Measurements from ENCODE around the gene RPL32. TPM values are rescaled to one million over a fixed set of nuclear protein-coding genes. Genes with fewer than 3 reads are reported as not detected.

Gene RPL32
- total and polyA plus RNA-seq, 2 donors (not counting 3 experiments of a cell fraction or from before 2014, with no cell fraction given) = 1,075 to 1,588 TPM

- POLR2A ChIA-PET = interaction anchor here (0.6 kb wide), 1 partner anchor 18 kb away, joined by 4 read pairs; no protein-coding TSS in a partner anchor
- CTCF ChIA-PET = interaction anchor here (1.8 to 3.0 kb wide), 5 partner anchors 9 to 69 kb away, joined by 4 to 30 read pairs (median 13); partner anchors contain the start of gene RPL32
- H3K4me2 ChIP-seq (ENCODE audit: insufficient read depth, low read length) = no peak overlapping the region
Observed at GRCh38 chr3:12808587-12808986, 32.8 kb downstream of the RPL32 start.

More at GRCh38 chr3:12808587-12808986, 32.8 kb downstream of the RPL32 start:
- H3K36me3 ChIP-seq (ENCODE audit: control insufficient read depth in 2 of 2, extremely low read depth in 1 of 2, insufficient read depth in 2 of 2, low read length in 2 of 2) = no peaks in the 10 kb centered on the region
- dilution Hi-C loops (cut with MboI; ENCODE audit: extremely low pct_ligation_motif_present, low sequenced_read_pairs) = no loop called here
- H3K27ac ChIP-seq (ENCODE audit: insufficient read depth, low read depth, low read length) = no peak overlapping the region
- no TSS peak for BruUV-seq (replicated peaks)
- H4K20me1 ChIP-seq (replicated peaks; ENCODE audit: control insufficient read depth, extremely low read depth, insufficient read depth, low read length) = no peaks in the 10 kb centered on the region
- H2AFZ ChIP-seq (ENCODE audit: low read depth, low read length) = no peak overlapping the region
- H3K9ac ChIP-seq (replicated peaks; ENCODE audit: extremely low read depth, insufficient read depth, low read length) = no peak overlapping the region
- no peak for DNase-seq (ENCODE audit: low read depth, low spot score)
- no peak overlapping the region for H3K4me3 ChIP-seq (replicated peaks in 1 of 3; ENCODE audit: insufficient read depth in 1 of 3, low read depth in 1 of 3, low read length in 3 of 3)
- TF ChIP-seq POLR2A (IDR thresholded peaks at IDR 0.05; ENCODE audit: low read depth, low read length) (no peak), CTCF (IDR thresholded peaks at IDR 0.05; ENCODE audit: extremely low read depth in 1 of 2, insufficient read depth in 1 of 2, low read depth in 1 of 2, low read length in 2 of 2) (no peak), JUN (IDR thresholded peaks at IDR 0.05; ENCODE audit: borderline replicate concordance, insufficient read depth, insufficient read length, low read depth) (no peak), EZH2 (IDR thresholded peaks at IDR 0.05; ENCODE audit: borderline replicate concordance, low read depth, low read length, severe bottlenecking) (no peak), POLR2AphosphoS5 (IDR thresholded peaks at IDR 0.05; ENCODE audit: insufficient read depth, low read depth, low read length) (no peak), MAX (IDR thresholded peaks at IDR 0.05; ENCODE audit: insufficient read depth, insufficient read length) (no peak), MYC (IDR thresholded peaks at IDR 0.05; ENCODE audit: low read depth, low read length) (no peak), GATA2 (IDR thresholded peaks at IDR 0.05; ENCODE audit: insufficient read depth, insufficient read length, low read depth, low read length) (no peak), FOS (IDR thresholded peaks at IDR 0.05; ENCODE audit: borderline replicate concordance, insufficient read depth, low read length) (no peak)
- no peaks in the 10 kb centered on the region for H3K79me2 ChIP-seq (ENCODE audit: control insufficient read depth, insufficient read depth, low read length)
- H3K9me3 ChIP-seq (replicated peaks; ENCODE audit: control insufficient read depth, insufficient read depth, low read length) = no peaks in the 10 kb centered on the region
- H3K4me1 ChIP-seq (ENCODE audit: control insufficient read depth, extremely low read depth, insufficient read depth, low read length) = peaks cover 8% of the 10 kb centered on the region
- intact Hi-C loops (cut with micrococcal nuclease) = no loop called here
- no peaks in the 10 kb centered on the region for H3K27me3 ChIP-seq (ENCODE audit: control insufficient read depth in 2 of 2, insufficient read depth in 2 of 2, low read length in 2 of 2)
- no peaks in the 10 kb centered on the region for H3K9me1 ChIP-seq (replicated peaks; ENCODE audit: control insufficient read depth, extremely low read depth, insufficient read depth, low read length)
- no peak for FAIRE-seq

Measured in endothelial cell of umbilical vein (primary cell).